HL-60 (cell line): Measurements from ENCODE around the gene FADS3.

ENCODE experiments used
- POLR2AphosphoS5 ChIP-seq: IDR thresholded peaks from 2 replicates; pipeline ENCODE4 v1.6.1; 2012; ENCODE audit warnings: low read depth
- TF ChIP-seq, protein P1 (sequence below): IDR thresholded peaks from one replicate; pipeline ENCODE4 v1.5.1; 2011; ENCODE audit warnings: low read length, control low read depth, inconsistent platforms; ENCODE audit not compliant: insufficient read depth

- TF ChIP-seq, protein P1, sequence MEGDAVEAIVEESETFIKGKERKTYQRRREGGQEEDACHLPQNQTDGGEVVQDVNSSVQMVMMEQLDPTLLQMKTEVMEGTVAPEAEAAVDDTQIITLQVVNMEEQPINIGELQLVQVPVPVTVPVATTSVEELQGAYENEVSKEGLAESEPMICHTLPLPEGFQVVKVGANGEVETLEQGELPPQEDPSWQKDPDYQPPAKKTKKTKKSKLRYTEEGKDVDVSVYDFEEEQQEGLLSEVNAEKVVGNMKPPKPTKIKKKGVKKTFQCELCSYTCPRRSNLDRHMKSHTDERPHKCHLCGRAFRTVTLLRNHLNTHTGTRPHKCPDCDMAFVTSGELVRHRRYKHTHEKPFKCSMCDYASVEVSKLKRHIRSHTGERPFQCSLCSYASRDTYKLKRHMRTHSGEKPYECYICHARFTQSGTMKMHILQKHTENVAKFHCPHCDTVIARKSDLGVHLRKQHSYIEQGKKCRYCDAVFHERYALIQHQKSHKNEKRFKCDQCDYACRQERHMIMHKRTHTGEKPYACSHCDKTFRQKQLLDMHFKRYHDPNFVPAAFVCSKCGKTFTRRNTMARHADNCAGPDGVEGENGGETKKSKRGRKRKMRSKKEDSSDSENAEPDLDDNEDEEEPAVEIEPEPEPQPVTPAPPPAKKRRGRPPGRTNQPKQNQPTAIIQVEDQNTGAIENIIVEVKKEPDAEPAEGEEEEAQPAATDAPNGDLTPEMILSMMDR, result no peak
- no peak for TF ChIP-seq POLR2AphosphoS5
These were observed 3.4 kb downstream of the FADS3 start for GRCh38 chr11:61887839-61888494.
